SK-N-SH (cell line): Measurements from ENCODE around the gene ALB. TPM values are rescaled to one million over a fixed set of nuclear protein-coding genes. Genes with fewer than 3 reads are reported as not detected.

Experiments used
- CTCF ChIA-PET: fragments of 300-600, 350-600 bp; formaldehyde crosslinking; extraction: SDS; loops from one replicate; lab custom pipeline; 2021; lab: Yijun Ruan, JAX
- POLR2A ChIA-PET: fragments of 350-600 bp; sonication (Branson Sonifier 250); formaldehyde crosslinking; extraction: SDS; loops from one replicate; lab custom pipeline; 2020; ENCODE audit warnings: antibody characterized with exemption, inconsistent platforms; lab: Yijun Ruan, JAX
- DNase-seq: peaks from one replicate; pipeline ENCODE4 v3.0.0; 2012
- H2AFZ ChIP-seq: fragments of 200-600 bp; sonication (generic); 2 replicates; pipeline ENCODE4 v1.8.1; 2016; ENCODE audit warnings: antibody characterized with exemption, mild to moderate bottlenecking, low read depth
- H3F3A ChIP-seq: fragments of 200-600 bp; sonication (generic); replicated peaks from 2 replicates; pipeline ENCODE3; 2016; ENCODE audit warnings: antibody characterized with exemption, mild to moderate bottlenecking; ENCODE audit not compliant: insufficient read depth
- H3K27ac ChIP-seq, 2 experiments: fragments of 200-500 bp in 1 of 2; fragments of 200-600 bp in 1 of 2; sonication (Bioruptor generic) in 1 of 2; sonication (generic), shearing (Covaris generic) in 1 of 2; 2 replicates each; pipeline versions ENCODE4 v1.5.1 to v1.6.1; 2014 to 2016; ENCODE audit warnings: low read depth in 2 of 2, inconsistent platforms in 1 of 2, low read length in 1 of 2, mild to moderate bottlenecking in 1 of 2, mixed read lengths in 1 of 2
- H3K27me3 ChIP-seq: fragments of 200-600 bp; sonication (generic), shearing (Covaris generic); 2 replicates; pipeline ENCODE4 v1.6.1; 2016; ENCODE audit warnings: mixed run types; ENCODE audit not compliant: insufficient read depth
- H3K36me3 ChIP-seq, 2 experiments: fragments of 200-500 bp in 1 of 2; fragments of 200-600 bp in 1 of 2; sonication (Bioruptor generic) in 1 of 2; sonication (generic) in 1 of 2; replicated peaks in 1 of 2; 2 replicates each; pipeline versions ENCODE3 to v1.5.1; 2014 to 2016; ENCODE audit warnings: low read length in 1 of 2, mild to moderate bottlenecking in 1 of 2; ENCODE audit not compliant: insufficient read depth in 2 of 2, control insufficient read depth in 1 of 2
- H3K4me1 ChIP-seq, 2 experiments: fragments of 200-500 bp in 1 of 2; fragments of 200-600 bp in 1 of 2; sonication (Bioruptor generic) in 1 of 2; sonication (generic), shearing (Covaris generic) in 1 of 2; 2 replicates each; pipeline versions ENCODE4 v1.5.1 to v1.6.1; 2014 to 2016; ENCODE audit warnings: low read depth in 1 of 2, low read length in 1 of 2, mixed run types in 1 of 2; ENCODE audit not compliant: insufficient read depth in 2 of 2, control insufficient read depth in 1 of 2
- H3K4me2 ChIP-seq: fragments of 200-600 bp; sonication (generic), shearing (Covaris generic); 2 replicates; pipeline ENCODE4 v1.6.1; 2017; ENCODE audit warnings: mixed run types
- H3K4me3 ChIP-seq, 2 experiments: fragments of 200-500 bp in 1 of 2; fragments of 200-600 bp in 1 of 2; sonication (Bioruptor generic) in 1 of 2; sonication (generic), shearing (Covaris generic) in 1 of 2; 2 replicates each; pipeline versions ENCODE4 v1.5.1 to v1.8.1; 2014 to 2016; ENCODE audit warnings: low read depth in 2 of 2, inconsistent platforms in 1 of 2, low read length in 1 of 2, mild to moderate bottlenecking in 1 of 2, mixed read lengths in 1 of 2, moderate library complexity in 1 of 2
- H3K79me2 ChIP-seq: fragments of 200-600 bp; sonication (generic); 2 replicates; pipeline ENCODE4 v1.8.1; 2017; ENCODE audit warnings: mild to moderate bottlenecking; ENCODE audit not compliant: insufficient read depth
- H3K9ac ChIP-seq: fragments of 200-600 bp; sonication (generic); 2 replicates; pipeline ENCODE4 v1.6.1; 2017; ENCODE audit warnings: mixed run types
- H3K9me2 ChIP-seq: fragments of 200-600 bp; sonication (generic); 2 replicates; pipeline ENCODE4 v1.6.1; 2017; ENCODE audit warnings: mixed run types
- H3K9me3 ChIP-seq: fragments of 200-600 bp; sonication (generic); 2 replicates; pipeline ENCODE4 v1.6.1; 2017; ENCODE audit warnings: mixed run types, mild to moderate bottlenecking, moderate library complexity
- H4K20me1 ChIP-seq: fragments of 200-600 bp; sonication (generic); 2 replicates; pipeline ENCODE4 v1.6.1; 2017; ENCODE audit warnings: mild to moderate bottlenecking, mixed run types; ENCODE audit not compliant: insufficient read depth
- CHD2 ChIP-seq: fragments of 150-350 bp; IDR thresholded peaks from 2 replicates; pipeline ENCODE4 v1.6.1; 2018; ENCODE audit warnings: low read length; ENCODE audit not compliant: partially characterized antibody
- ELF1 ChIP-seq: IDR thresholded peaks from 2 replicates; pipeline ENCODE4 v1.4.0; 2012
- EZH2phosphoT487 ChIP-seq: fragments of 200-600 bp; sonication (generic); IDR thresholded peaks from 2 replicates; pipeline ENCODE4 v1.6.1; 2017; ENCODE audit warnings: low read depth, mixed run types, mild to moderate bottlenecking, antibody characterized with exemption, moderate library complexity, borderline replicate concordance
- FOXJ3 ChIP-seq: sonication (generic); formaldehyde crosslinking; IDR thresholded peaks from 2 replicates; pipeline ENCODE4 v1.5.1; 2020; ENCODE audit warnings: mild to moderate bottlenecking, missing genetic modification reagents
- GATA2 ChIP-seq: sonication (generic); formaldehyde crosslinking; IDR thresholded peaks from 2 replicates; pipeline ENCODE4 v1.5.0; 2020; ENCODE audit warnings: mild to moderate bottlenecking, missing genetic modification reagents
- JUND ChIP-seq: IDR thresholded peaks from 2 replicates; pipeline ENCODE4 v1.4.0; 2012
- MEF2A ChIP-seq: IDR thresholded peaks from 2 replicates; pipeline ENCODE4 v1.4.0; 2012; ENCODE audit warnings: low read depth, borderline replicate concordance
- MXI1 ChIP-seq: IDR thresholded peaks from 2 replicates; pipeline ENCODE4 v1.6.1; 2012; ENCODE audit warnings: mild to moderate bottlenecking, low read depth, low read length, improper control_type of control experiment
- NFIC ChIP-seq: IDR thresholded peaks from 2 replicates; pipeline ENCODE4 v1.4.0; 2012; ENCODE audit warnings: borderline replicate concordance
- RCOR1 ChIP-seq: fragments of 150-350 bp; IDR thresholded peaks from 2 replicates; pipeline ENCODE4 v1.6.1; 2017; ENCODE audit warnings: antibody characterized with exemption, low read length
- RFX5 ChIP-seq: IDR thresholded peaks from 2 replicates; pipeline ENCODE4 v1.6.1; 2012; ENCODE audit warnings: mild to moderate bottlenecking, improper control_type of control experiment, low read length
- RXRA ChIP-seq: IDR thresholded peaks from 2 replicates; pipeline ENCODE4 v1.4.0; 2012; ENCODE audit warnings: low read depth, mild to moderate bottlenecking, borderline replicate concordance
- SIN3A ChIP-seq: IDR thresholded peaks from 2 replicates; pipeline ENCODE4 v1.6.1; 2012; ENCODE audit warnings: low read depth, mild to moderate bottlenecking, low read length, moderate library complexity, borderline replicate concordance
- TCF12 ChIP-seq: IDR thresholded peaks from 2 replicates; pipeline ENCODE4 v1.4.0; 2012
- WGBS: methylation state at CpG from one replicate; pipeline ENCODE4 v1.1.6; 2017; ENCODE audit warnings: low lambda C conversion rate; 5-methylcytosine and 5-hydroxymethylcytosine counted together
- polyA plus RNA-seq, 3 experiments: library from polyadenylated mRNA; depleted of rRNA; stranded (reverse); fragments of >200 nt; gene quantifications; 2 replicates each; pipeline ENCODE4 v1.2.3, GENCODE V29; 2012
- TF ChIP-seq, protein P1 (sequence below): IDR thresholded peaks from 2 replicates; pipeline ENCODE4; 2012
- TF ChIP-seq, protein P2 (sequence below): fragments of 200-600 bp; sonication (generic); IDR thresholded peaks from 2 replicates; pipeline ENCODE4 v1.6.1; 2017; ENCODE audit warnings: antibody characterized with exemption, mild to moderate bottlenecking, moderate library complexity
- TF ChIP-seq, protein P3 (sequence below): IDR thresholded peaks from 2 replicates; pipeline ENCODE4 v1.6.1; 2012; ENCODE audit warnings: mild to moderate bottlenecking, low read depth, low read length, moderate library complexity
- TF ChIP-seq, protein P4 (sequence below): IDR thresholded peaks from 2 replicates; pipeline ENCODE4 v1.4.0; 2012; ENCODE audit warnings: low read depth, borderline replicate concordance
- TF ChIP-seq, protein P5 (sequence below): IDR thresholded peaks from 2 replicates; pipeline ENCODE4 v1.4.0; 2012; ENCODE audit warnings: low read depth
- TF ChIP-seq, protein P6 (sequence below): IDR thresholded peaks from 2 replicates; pipeline ENCODE4 v1.4.0; 2012; ENCODE audit warnings: low read depth, borderline replicate concordance

Gene ALB
- polyA plus RNA-seq, 1 of the 3 experiments (the other 2 are of a cell fraction), result not detected

DNA sequence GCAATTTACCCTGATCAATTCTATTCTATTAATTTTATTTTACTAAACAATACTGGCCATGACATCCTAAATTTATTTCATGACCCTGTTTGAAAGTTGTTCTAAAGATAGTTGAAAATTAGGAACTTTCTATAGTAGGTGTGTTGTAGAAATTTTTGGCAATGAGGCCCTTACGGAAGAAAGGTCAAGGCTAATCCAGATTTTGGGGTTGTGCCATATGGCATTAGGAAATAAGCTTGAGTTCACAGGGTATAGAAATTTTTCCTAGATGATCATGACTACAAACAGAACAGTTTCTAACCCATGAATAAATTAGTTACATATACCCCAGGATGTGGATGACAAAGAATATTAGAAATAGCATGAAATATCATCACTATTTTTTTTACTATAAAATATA is 7.8 kb upstream of the ALB start:
- Histone ChIP-seq H3K4me2 (no peak overlapping the region), H3K4me1 (no peaks in the 10 kb centered on the region), H3K9me3 (no peaks in the 10 kb centered on the region), H3K9ac (no peak overlapping the region), H3K27me3 (peaks cover 23% of the 10 kb centered on the region; the same call in 1 of the 2 replicates), H3F3A (no peaks in the 10 kb centered on the region), H3K27ac (no peak overlapping the region), H3K4me3 (no peak overlapping the region), H3K9me2 (no peaks in the 10 kb centered on the region), H3K36me3 (no peaks in the 10 kb centered on the region), H3K79me2 (no peaks in the 10 kb centered on the region), H2AFZ (no peak overlapping the region), H4K20me1 (no peaks in the 10 kb centered on the region)
- 13% methylated on average over 1 of the region's 1 CpG for WGBS
- CTCF ChIA-PET, result no interaction called here
- DNase-seq, result no peak
- POLR2A ChIA-PET, result no interaction called here
- TF ChIP-seq NFIC (no peak), GATA2 (CRISPR knock-in tag) (no peak), RCOR1 (no peak), FOXJ3 (no peak), TCF12 (no peak), MXI1 (no peak), ELF1 (no peak), RXRA (no peak), EZH2phosphoT487 (no peak), MEF2A (no peak), RFX5 (no peak), JUND (no peak), SIN3A (no peak), CHD2 (no peak)
- TF ChIP-seq, protein P1, sequence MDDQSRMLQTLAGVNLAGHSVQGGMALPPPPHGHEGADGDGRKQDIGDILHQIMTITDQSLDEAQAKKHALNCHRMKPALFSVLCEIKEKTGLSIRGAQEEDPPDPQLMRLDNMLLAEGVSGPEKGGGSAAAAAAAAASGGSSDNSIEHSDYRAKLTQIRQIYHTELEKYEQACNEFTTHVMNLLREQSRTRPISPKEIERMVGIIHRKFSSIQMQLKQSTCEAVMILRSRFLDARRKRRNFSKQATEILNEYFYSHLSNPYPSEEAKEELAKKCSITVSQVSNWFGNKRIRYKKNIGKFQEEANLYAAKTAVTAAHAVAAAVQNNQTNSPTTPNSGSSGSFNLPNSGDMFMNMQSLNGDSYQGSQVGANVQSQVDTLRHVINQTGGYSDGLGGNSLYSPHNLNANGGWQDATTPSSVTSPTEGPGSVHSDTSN, result no peak
- TF ChIP-seq, protein P2, sequence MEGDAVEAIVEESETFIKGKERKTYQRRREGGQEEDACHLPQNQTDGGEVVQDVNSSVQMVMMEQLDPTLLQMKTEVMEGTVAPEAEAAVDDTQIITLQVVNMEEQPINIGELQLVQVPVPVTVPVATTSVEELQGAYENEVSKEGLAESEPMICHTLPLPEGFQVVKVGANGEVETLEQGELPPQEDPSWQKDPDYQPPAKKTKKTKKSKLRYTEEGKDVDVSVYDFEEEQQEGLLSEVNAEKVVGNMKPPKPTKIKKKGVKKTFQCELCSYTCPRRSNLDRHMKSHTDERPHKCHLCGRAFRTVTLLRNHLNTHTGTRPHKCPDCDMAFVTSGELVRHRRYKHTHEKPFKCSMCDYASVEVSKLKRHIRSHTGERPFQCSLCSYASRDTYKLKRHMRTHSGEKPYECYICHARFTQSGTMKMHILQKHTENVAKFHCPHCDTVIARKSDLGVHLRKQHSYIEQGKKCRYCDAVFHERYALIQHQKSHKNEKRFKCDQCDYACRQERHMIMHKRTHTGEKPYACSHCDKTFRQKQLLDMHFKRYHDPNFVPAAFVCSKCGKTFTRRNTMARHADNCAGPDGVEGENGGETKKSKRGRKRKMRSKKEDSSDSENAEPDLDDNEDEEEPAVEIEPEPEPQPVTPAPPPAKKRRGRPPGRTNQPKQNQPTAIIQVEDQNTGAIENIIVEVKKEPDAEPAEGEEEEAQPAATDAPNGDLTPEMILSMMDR, result no peak
- TF ChIP-seq, protein P3, sequence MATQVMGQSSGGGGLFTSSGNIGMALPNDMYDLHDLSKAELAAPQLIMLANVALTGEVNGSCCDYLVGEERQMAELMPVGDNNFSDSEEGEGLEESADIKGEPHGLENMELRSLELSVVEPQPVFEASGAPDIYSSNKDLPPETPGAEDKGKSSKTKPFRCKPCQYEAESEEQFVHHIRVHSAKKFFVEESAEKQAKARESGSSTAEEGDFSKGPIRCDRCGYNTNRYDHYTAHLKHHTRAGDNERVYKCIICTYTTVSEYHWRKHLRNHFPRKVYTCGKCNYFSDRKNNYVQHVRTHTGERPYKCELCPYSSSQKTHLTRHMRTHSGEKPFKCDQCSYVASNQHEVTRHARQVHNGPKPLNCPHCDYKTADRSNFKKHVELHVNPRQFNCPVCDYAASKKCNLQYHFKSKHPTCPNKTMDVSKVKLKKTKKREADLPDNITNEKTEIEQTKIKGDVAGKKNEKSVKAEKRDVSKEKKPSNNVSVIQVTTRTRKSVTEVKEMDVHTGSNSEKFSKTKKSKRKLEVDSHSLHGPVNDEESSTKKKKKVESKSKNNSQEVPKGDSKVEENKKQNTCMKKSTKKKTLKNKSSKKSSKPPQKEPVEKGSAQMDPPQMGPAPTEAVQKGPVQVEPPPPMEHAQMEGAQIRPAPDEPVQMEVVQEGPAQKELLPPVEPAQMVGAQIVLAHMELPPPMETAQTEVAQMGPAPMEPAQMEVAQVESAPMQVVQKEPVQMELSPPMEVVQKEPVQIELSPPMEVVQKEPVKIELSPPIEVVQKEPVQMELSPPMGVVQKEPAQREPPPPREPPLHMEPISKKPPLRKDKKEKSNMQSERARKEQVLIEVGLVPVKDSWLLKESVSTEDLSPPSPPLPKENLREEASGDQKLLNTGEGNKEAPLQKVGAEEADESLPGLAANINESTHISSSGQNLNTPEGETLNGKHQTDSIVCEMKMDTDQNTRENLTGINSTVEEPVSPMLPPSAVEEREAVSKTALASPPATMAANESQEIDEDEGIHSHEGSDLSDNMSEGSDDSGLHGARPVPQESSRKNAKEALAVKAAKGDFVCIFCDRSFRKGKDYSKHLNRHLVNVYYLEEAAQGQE, result no peak
- TF ChIP-seq, protein P4, sequence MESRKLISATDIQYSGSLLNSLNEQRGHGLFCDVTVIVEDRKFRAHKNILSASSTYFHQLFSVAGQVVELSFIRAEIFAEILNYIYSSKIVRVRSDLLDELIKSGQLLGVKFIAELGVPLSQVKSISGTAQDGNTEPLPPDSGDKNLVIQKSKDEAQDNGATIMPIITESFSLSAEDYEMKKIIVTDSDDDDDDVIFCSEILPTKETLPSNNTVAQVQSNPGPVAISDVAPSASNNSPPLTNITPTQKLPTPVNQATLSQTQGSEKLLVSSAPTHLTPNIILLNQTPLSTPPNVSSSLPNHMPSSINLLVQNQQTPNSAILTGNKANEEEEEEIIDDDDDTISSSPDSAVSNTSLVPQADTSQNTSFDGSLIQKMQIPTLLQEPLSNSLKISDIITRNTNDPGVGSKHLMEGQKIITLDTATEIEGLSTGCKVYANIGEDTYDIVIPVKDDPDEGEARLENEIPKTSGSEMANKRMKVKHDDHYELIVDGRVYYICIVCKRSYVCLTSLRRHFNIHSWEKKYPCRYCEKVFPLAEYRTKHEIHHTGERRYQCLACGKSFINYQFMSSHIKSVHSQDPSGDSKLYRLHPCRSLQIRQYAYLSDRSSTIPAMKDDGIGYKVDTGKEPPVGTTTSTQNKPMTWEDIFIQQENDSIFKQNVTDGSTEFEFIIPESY, result no peak
- TF ChIP-seq, protein P5, sequence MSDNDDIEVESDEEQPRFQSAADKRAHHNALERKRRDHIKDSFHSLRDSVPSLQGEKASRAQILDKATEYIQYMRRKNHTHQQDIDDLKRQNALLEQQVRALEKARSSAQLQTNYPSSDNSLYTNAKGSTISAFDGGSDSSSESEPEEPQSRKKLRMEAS, result no peak
- TF ChIP-seq, protein P6, sequence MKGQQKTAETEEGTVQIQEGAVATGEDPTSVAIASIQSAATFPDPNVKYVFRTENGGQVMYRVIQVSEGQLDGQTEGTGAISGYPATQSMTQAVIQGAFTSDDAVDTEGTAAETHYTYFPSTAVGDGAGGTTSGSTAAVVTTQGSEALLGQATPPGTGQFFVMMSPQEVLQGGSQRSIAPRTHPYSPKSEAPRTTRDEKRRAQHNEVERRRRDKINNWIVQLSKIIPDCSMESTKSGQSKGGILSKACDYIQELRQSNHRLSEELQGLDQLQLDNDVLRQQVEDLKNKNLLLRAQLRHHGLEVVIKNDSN, result no peak
- TF ChIP-seq, all 33 proteins: peak for 0
